Activated effector memory CD4-positive, alpha-beta T cell treated with anti-CD3 and anti-CD28 coated beads, Interleukin-2, amount 50 U/mL, for 16 hours (primary cell): ENCODE results near the gene VPS45.
"Not testable (repeated sequence)": the region's sequence is repeated elsewhere in the genome, so short reads cannot be mapped to it uniquely, and the experiment has no call there.

ENCODE experiments used
- DNase-seq: peaks from one replicate; pipeline ENCODE4 v3.0.0-alpha.2; 2020

Gene VPS45

GRCh38 chr1:150135400-150135799 is 67.8 kb downstream of the VPS45 start:
- not testable (repeated sequence) for DNase-seq

- no peak for DNase-seq
Observed at GRCh38 chr1:150138044-150138443, 70.5 kb downstream of the VPS45 start.

GRCh38 chr1:150141452-150141851 is 73.9 kb downstream of the VPS45 start:
- no peak for DNase-seq

- no peak for DNase-seq
Observed at GRCh38 chr1:150142083-150142482, 74.5 kb downstream of the VPS45 start.

GRCh38 chr1:150144606-150145005 is 77.0 kb downstream of the VPS45 start:
- no peak for DNase-seq

GRCh38 chr1:150146016-150146415 is 78.4 kb downstream of the VPS45 start:
- DNase-seq: not testable (repeated sequence)

GRCh38 chr1:150146849-150147542 is 79.4 kb downstream of the VPS45 start:
- no peak for DNase-seq

- no peak for DNase-seq
Observed at GRCh38 chr1:150148837-150149270, 81.3 kb downstream of the VPS45 start.

- peak; percentile 95 for DNase-seq
Observed at GRCh38 chr1:150149271-150150132, 81.9 kb downstream of the VPS45 start, which contains the start of gene PLEKHO1. Gene PLEKHO1 (plus strand): TSS chr1:150149916. CDS start chr1:150150258, 342 bp downstream.

- DNase-seq: peak; percentile 75
Observed at GRCh38 chr1:150150133-150151021, 82.8 kb downstream of the VPS45 start.

GRCh38 chr1:150151291-150152181 is 84.0 kb downstream of the VPS45 start:
- peak; percentile 88 for DNase-seq

- no peak for DNase-seq
Observed at GRCh38 chr1:150152182-150152536, 84.6 kb downstream of the VPS45 start.

- DNase-seq: no peak
Observed at GRCh38 chr1:150152772-150153456, 85.3 kb downstream of the VPS45 start.

GRCh38 chr1:150154143-150154542 is 86.6 kb downstream of the VPS45 start:
- DNase-seq: no peak

- no peak for DNase-seq
Observed at GRCh38 chr1:150155413-150156071, 88.0 kb downstream of the VPS45 start.

GRCh38 chr1:150156868-150157603 is 89.5 kb downstream of the VPS45 start:
- no peak for DNase-seq

- no peak for DNase-seq
Observed at GRCh38 chr1:150159550-150159949, 92.0 kb downstream of the VPS45 start.

GRCh38 chr1:150160964-150161621 is 93.5 kb downstream of the VPS45 start:
- DNase-seq: no peak
